Smooth muscle cell (in vitro differentiated cells): Measurements from ENCODE around the gene ACTL8. TPM values are rescaled to one million over a fixed set of nuclear protein-coding genes. Genes with fewer than 3 reads are reported as not detected.

Experiments
- DNase-seq: peaks from one replicate; lab custom pipeline; 2025; ENCODE audit not compliant: unreplicated experiment; lab: John Stamatoyannopoulos, UW
- H2AFZ ChIP-seq: fragments of 200-600 bp; sonication (generic); 2 replicates; pipeline ENCODE4 v1.6.0; 2016; ENCODE audit warnings: antibody characterized with exemption, low read depth, mild to moderate bottlenecking
- H3F3A ChIP-seq: fragments of 200-600 bp; sonication (generic); 2 replicates; pipeline ENCODE4 v1.6.0; 2017; ENCODE audit warnings: antibody characterized with exemption, low read depth
- H3K27ac ChIP-seq: fragments of 200-600 bp; sonication (generic); 2 replicates; pipeline ENCODE4 v1.5.1; 2016; ENCODE audit warnings: low read depth, mild to moderate bottlenecking
- H3K27me3 ChIP-seq: fragments of 200-600 bp; sonication (generic); 2 replicates; pipeline ENCODE4 v1.6.1; 2016; ENCODE audit warnings: low read depth, mild to moderate bottlenecking
- H3K36me3 ChIP-seq: fragments of 200-600 bp; sonication (generic); 2 replicates; pipeline ENCODE4 v1.5.1; 2016; ENCODE audit warnings: low read depth
- H3K4me1 ChIP-seq: fragments of 200-600 bp; sonication (generic); 2 replicates; pipeline ENCODE4 v1.5.1; 2016; ENCODE audit warnings: low read depth
- H3K4me2 ChIP-seq: fragments of 200-600 bp; sonication (generic); 2 replicates; pipeline ENCODE4 v1.6.0; 2016; ENCODE audit warnings: mild to moderate bottlenecking
- H3K4me3 ChIP-seq: fragments of 200-600 bp; sonication (generic); 2 replicates; pipeline ENCODE4 v1.5.1; 2016; ENCODE audit warnings: mild to moderate bottlenecking
- H3K79me2 ChIP-seq: fragments of 200-600 bp; sonication (generic); 2 replicates; pipeline ENCODE4 v1.6.0; 2016; ENCODE audit warnings: low read depth, mild to moderate bottlenecking
- H3K9ac ChIP-seq: fragments of 200-600 bp; sonication (generic); 2 replicates; pipeline ENCODE4 v1.6.0; 2016; ENCODE audit warnings: low read depth
- H3K9me3 ChIP-seq: fragments of 200-600 bp; sonication (generic); replicated peaks from 2 replicates; pipeline ENCODE4 v1.5.1; 2016; ENCODE audit warnings: low read depth
- H4K20me1 ChIP-seq: fragments of 200-600 bp; sonication (generic); 2 replicates; pipeline ENCODE4 v1.6.0; 2016; ENCODE audit warnings: low read depth
- WGBS: methylation state at CpG from one replicate; pipeline ENCODE4 v1.1.7; 2016; ENCODE audit warnings: low lambda C conversion rate; 5-methylcytosine and 5-hydroxymethylcytosine counted together
- polyA plus RNA-seq: library from polyadenylated mRNA; unstranded; fragments of >200 nt; fragmentation: Nextera tagmentation; extraction: Ambion mirVana; gene quantifications from 2 replicates; pipeline ENCODE4 v1.2.1, GENCODE V29; 2016
- total RNA-seq: library from RNA; depleted of rRNA; stranded (reverse); fragments of >200 nt; gene quantifications from 2 replicates; pipeline ENCODE4 v1.2.3, GENCODE V29; 2014
- TF ChIP-seq, protein P1 (sequence below): fragments of 200-600 bp; sonication (generic); IDR thresholded peaks from 2 replicates; pipeline ENCODE4 v1.5.1; 2017; ENCODE audit warnings: borderline replicate concordance, mild to moderate bottlenecking, antibody characterized with exemption; ENCODE audit not compliant: insufficient read depth, poor library complexity, severe bottlenecking

The ACTL8 gene
- total and polyA plus RNA-seq, 2 experiments from 2014 or later = 0.13 TPM; not detected in 1

- Histone ChIP-seq H3K4me1 (no peaks in the 10 kb centered on the region), H3K4me2 (no peak overlapping the region), H3K9ac (no peak overlapping the region), H3K36me3 (no peaks in the 10 kb centered on the region), H2AFZ (no peak overlapping the region), H4K20me1 (no peaks in the 10 kb centered on the region), H3K79me2 (no peaks in the 10 kb centered on the region), H3K27me3 (peaks cover 64% of the 10 kb centered on the region), H3K9me3 (no peaks in the 10 kb centered on the region), H3K4me3 (no peak overlapping the region), H3F3A (no peaks in the 10 kb centered on the region), H3K27ac (no peak overlapping the region)
- no peak for DNase-seq
- TF ChIP-seq, protein P1, sequence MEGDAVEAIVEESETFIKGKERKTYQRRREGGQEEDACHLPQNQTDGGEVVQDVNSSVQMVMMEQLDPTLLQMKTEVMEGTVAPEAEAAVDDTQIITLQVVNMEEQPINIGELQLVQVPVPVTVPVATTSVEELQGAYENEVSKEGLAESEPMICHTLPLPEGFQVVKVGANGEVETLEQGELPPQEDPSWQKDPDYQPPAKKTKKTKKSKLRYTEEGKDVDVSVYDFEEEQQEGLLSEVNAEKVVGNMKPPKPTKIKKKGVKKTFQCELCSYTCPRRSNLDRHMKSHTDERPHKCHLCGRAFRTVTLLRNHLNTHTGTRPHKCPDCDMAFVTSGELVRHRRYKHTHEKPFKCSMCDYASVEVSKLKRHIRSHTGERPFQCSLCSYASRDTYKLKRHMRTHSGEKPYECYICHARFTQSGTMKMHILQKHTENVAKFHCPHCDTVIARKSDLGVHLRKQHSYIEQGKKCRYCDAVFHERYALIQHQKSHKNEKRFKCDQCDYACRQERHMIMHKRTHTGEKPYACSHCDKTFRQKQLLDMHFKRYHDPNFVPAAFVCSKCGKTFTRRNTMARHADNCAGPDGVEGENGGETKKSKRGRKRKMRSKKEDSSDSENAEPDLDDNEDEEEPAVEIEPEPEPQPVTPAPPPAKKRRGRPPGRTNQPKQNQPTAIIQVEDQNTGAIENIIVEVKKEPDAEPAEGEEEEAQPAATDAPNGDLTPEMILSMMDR = no peak
- WGBS = 83% methylated on average over 15 of the region's 15 CpGs
Observed at GRCh38 chr1:17795081-17795809, 40.1 kb downstream of the ACTL8 start.

- peaks cover 64% of the 10 kb centered on the region for H3K27me3 ChIP-seq
- H3K4me2 ChIP-seq = no peak overlapping the region
- H3K79me2 ChIP-seq = no peaks in the 10 kb centered on the region
- H3K4me1 ChIP-seq = no peaks in the 10 kb centered on the region
- DNase-seq = no peak
- no peak overlapping the region for H3K4me3 ChIP-seq
- TF ChIP-seq, protein P1 = no peak
- no peaks in the 10 kb centered on the region for H4K20me1 ChIP-seq
- 86% methylated on average over 9 of the region's 10 CpGs for WGBS
- no peaks in the 10 kb centered on the region for H3F3A ChIP-seq
- H3K36me3 ChIP-seq = no peaks in the 10 kb centered on the region
- H3K9me3 ChIP-seq = no peaks in the 10 kb centered on the region
- H3K9ac ChIP-seq = no peak overlapping the region
- H2AFZ ChIP-seq = no peak overlapping the region
- H3K27ac ChIP-seq = no peak overlapping the region
Observed at GRCh38 chr1:17795836-17796645, 40.9 kb downstream of the ACTL8 start.

DNA sequence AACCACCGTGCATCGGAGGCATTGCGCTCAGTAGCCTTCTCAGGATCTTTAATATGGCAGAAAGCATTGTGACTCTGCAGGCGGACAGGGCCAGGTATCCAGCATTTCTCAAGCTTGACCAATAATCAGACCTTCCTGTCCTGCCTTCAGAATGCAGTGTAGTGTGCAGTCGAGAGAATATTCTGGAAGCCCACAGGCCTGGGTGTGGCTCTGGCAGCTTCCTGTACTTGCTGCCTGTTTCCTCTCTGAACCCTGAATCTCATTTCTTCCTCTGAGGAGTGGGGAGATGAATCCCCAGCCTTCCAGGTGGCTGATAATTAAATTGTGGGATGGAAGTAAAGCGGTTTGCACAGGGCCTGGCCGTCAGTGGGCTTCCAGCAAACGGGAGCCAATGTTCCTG, 42.3 kb downstream of the ACTL8 start:
- Histone ChIP-seq H3K27ac (no peak overlapping the region), H3K4me1 (no peaks in the 10 kb centered on the region), H3K27me3 (peaks cover 62% of the 10 kb centered on the region), H3K9me3 (no peaks in the 10 kb centered on the region), H3K36me3 (no peaks in the 10 kb centered on the region), H3F3A (no peaks in the 10 kb centered on the region), H2AFZ (no peak overlapping the region), H3K4me2 (no peak overlapping the region), H3K9ac (no peak overlapping the region), H3K4me3 (no peak overlapping the region), H4K20me1 (no peaks in the 10 kb centered on the region), H3K79me2 (no peaks in the 10 kb centered on the region)
- TF ChIP-seq, protein P1 = no peak
- 91% methylated on average over 8 of the region's 8 CpGs for WGBS
- no peak for DNase-seq
